ENCODE results near the gene CKB. TPM values are rescaled to one million over a fixed set of nuclear protein-coding genes. Genes with fewer than 3 reads are reported as not detected.

The CKB gene
- polyA plus RNA-seq, 1 donor (not counting 4 experiments of a cell fraction or from before 2014, with no cell fraction given) = 10.0 TPM

GRCh38 chr14:103488960-103489359, 33.7 kb downstream of the CKB start:
- no peak overlapping the region for H2AFZ ChIP-seq (ENCODE audit: control insufficient read depth, low read length)
- TF ChIP-seq, protein P1, sequence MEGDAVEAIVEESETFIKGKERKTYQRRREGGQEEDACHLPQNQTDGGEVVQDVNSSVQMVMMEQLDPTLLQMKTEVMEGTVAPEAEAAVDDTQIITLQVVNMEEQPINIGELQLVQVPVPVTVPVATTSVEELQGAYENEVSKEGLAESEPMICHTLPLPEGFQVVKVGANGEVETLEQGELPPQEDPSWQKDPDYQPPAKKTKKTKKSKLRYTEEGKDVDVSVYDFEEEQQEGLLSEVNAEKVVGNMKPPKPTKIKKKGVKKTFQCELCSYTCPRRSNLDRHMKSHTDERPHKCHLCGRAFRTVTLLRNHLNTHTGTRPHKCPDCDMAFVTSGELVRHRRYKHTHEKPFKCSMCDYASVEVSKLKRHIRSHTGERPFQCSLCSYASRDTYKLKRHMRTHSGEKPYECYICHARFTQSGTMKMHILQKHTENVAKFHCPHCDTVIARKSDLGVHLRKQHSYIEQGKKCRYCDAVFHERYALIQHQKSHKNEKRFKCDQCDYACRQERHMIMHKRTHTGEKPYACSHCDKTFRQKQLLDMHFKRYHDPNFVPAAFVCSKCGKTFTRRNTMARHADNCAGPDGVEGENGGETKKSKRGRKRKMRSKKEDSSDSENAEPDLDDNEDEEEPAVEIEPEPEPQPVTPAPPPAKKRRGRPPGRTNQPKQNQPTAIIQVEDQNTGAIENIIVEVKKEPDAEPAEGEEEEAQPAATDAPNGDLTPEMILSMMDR (optimal IDR thresholded peaks at IDR 0.05 in 1 of 3, IDR thresholded peaks at IDR 0.05 in 1 of 3, conservative IDR thresholded peaks at IDR 0.05 in 1 of 3; ENCODE audit: extremely low read depth in 1 of 3, insufficient read depth in 2 of 3, low read length in 3 of 3) = no peak
- no peak for TF ChIP-seq EZH2 (IDR thresholded peaks at IDR 0.05; ENCODE audit: low read length)
- H3K79me2 ChIP-seq (ENCODE audit: control insufficient read depth, insufficient read depth, low read length) = peaks cover 8% of the 10 kb centered on the region
- peaks cover 3% of the 10 kb centered on the region for H3K4me1 ChIP-seq (ENCODE audit: control insufficient read depth, extremely low read depth, insufficient read depth, low read length)
- no peak overlapping the region for H3K4me3 ChIP-seq (ENCODE audit: control insufficient read depth in 2 of 3, extremely low read depth in 1 of 3, insufficient read depth in 2 of 3, low read depth in 1 of 3, low read length in 3 of 3)
- dilution Hi-C loops (cut with MboI; ENCODE audit: extremely low pct_ligation_motif_present, low sequenced_read_pairs) = no loop called here
- H3K27ac ChIP-seq (ENCODE audit: control insufficient read depth, insufficient read depth, low read length) = no peak overlapping the region
- no peak for FAIRE-seq
- H3K27me3 ChIP-seq (ENCODE audit: control insufficient read depth, extremely low read depth, insufficient read depth, low read length) = no peaks in the 10 kb centered on the region
- H3K9me3 ChIP-seq (ENCODE audit: control insufficient read depth, low read depth, low read length) = no peaks in the 10 kb centered on the region
- no peak overlapping the region for H3K9ac ChIP-seq (ENCODE audit: control insufficient read depth, extremely low read depth, insufficient read depth, low read length)
- no peak overlapping the region for H3K4me2 ChIP-seq (ENCODE audit: control insufficient read depth, extremely low read depth, insufficient read depth, low read depth, low read length)
- peaks cover 6% of the 10 kb centered on the region for H4K20me1 ChIP-seq (ENCODE audit: control insufficient read depth, extremely low read depth, insufficient read depth, low read length)
- peaks cover 25 to 27% of the 10 kb centered on the region in 2 experiments for H3K36me3 ChIP-seq (ENCODE audit: control insufficient read depth in 2 of 2, extremely low read depth in 1 of 2, insufficient read depth in 2 of 2, low read length in 2 of 2)
- DNase-seq (ENCODE audit: low read depth, low spot score) = no peak
- H3K9me1 ChIP-seq (ENCODE audit: control insufficient read depth, extremely low read depth, insufficient read depth, low read length) = no peaks in the 10 kb centered on the region

DNA sequence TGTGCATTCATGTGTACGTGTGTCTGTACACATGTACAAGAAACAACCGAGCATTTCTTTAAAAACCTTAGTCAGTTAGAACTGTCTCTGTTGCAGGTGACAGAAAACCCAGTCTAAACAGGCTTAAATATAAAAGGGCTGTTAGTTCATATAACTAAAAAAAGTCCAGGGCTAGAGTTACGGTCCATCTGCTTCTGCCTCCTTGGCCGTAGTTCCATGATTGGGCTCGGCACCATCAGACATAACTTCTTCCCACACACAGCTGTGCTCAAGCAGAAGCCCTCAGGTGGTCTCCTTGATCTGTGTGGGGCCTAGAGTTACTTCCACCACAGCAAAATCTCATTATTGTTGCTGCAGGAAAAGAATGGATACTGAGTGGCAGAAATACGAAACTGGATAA, 34.6 kb downstream of the CKB start:
- no peak for DNase-seq (ENCODE audit: low read depth, low spot score)
- dilution Hi-C loops (cut with MboI; ENCODE audit: extremely low pct_ligation_motif_present, low sequenced_read_pairs) = no loop called here

More for the DNA sequence above, 34.6 kb downstream of the CKB start:
- H3K27ac ChIP-seq (ENCODE audit: control insufficient read depth, insufficient read depth, low read length) = no peak overlapping the region
- H3K79me2 ChIP-seq (ENCODE audit: control insufficient read depth, insufficient read depth, low read length) = peaks cover 8% of the 10 kb centered on the region
- no peak for FAIRE-seq
- H2AFZ ChIP-seq (ENCODE audit: control insufficient read depth, low read length) = no peak overlapping the region
- H3K9me1 ChIP-seq (ENCODE audit: control insufficient read depth, extremely low read depth, insufficient read depth, low read length) = no peaks in the 10 kb centered on the region
- peaks cover 21 to 27% of the 10 kb centered on the region in 2 experiments for H3K36me3 ChIP-seq (ENCODE audit: control insufficient read depth in 2 of 2, extremely low read depth in 1 of 2, insufficient read depth in 2 of 2, low read length in 2 of 2)
- H3K4me2 ChIP-seq (ENCODE audit: control insufficient read depth, extremely low read depth, insufficient read depth, low read depth, low read length) = no peak overlapping the region
- TF ChIP-seq, protein P1 (optimal IDR thresholded peaks at IDR 0.05 in 1 of 3, IDR thresholded peaks at IDR 0.05 in 1 of 3, conservative IDR thresholded peaks at IDR 0.05 in 1 of 3; ENCODE audit: extremely low read depth in 1 of 3, insufficient read depth in 2 of 3, low read length in 3 of 3) = no peak
- TF ChIP-seq EZH2 (IDR thresholded peaks at IDR 0.05; ENCODE audit: low read length) = no peak
- no peaks in the 10 kb centered on the region for H3K9me3 ChIP-seq (ENCODE audit: control insufficient read depth, low read depth, low read length)
- H3K4me3 ChIP-seq (ENCODE audit: control insufficient read depth in 2 of 3, extremely low read depth in 1 of 3, insufficient read depth in 2 of 3, low read depth in 1 of 3, low read length in 3 of 3) = no peak overlapping the region
- H3K4me1 ChIP-seq (ENCODE audit: control insufficient read depth, extremely low read depth, insufficient read depth, low read length) = peaks cover 12% of the 10 kb centered on the region
- no peak overlapping the region for H3K9ac ChIP-seq (ENCODE audit: control insufficient read depth, extremely low read depth, insufficient read depth, low read length)
- peaks cover 6% of the 10 kb centered on the region for H4K20me1 ChIP-seq (ENCODE audit: control insufficient read depth, extremely low read depth, insufficient read depth, low read length)
- no peaks in the 10 kb centered on the region for H3K27me3 ChIP-seq (ENCODE audit: control insufficient read depth, extremely low read depth, insufficient read depth, low read length)
